IMR-90 (cell line): ENCODE measurements around the gene NFASC. TPM values are rescaled to one million over a fixed set of nuclear protein-coding genes. Genes with fewer than 3 reads are reported as not detected.

Experiments used
- ATAC-seq: fragments of 200-7000 bp; cut with Tn5 transposase; 2 replicates; pipeline ENCODE4 v1.9.1; 2020; ENCODE audit warnings: low read depth, mild to moderate bottlenecking, moderate library complexity
- BruUV-seq: library from RNA; stranded (reverse); fragments of 400-500 nt; replicated peaks from 2 replicates; lab custom pipeline; 2021; lab: Mats Ljungman, UMichigan
- CTCF ChIA-PET: fragments of 300-600 bp; formaldehyde crosslinking; extraction: SDS; loops from one replicate; lab custom pipeline; 2021; ENCODE audit warnings: antibody characterized with exemption; lab: Yijun Ruan, JAX
- POLR2A ChIA-PET: fragments of 300-600 bp; sonication (Branson Sonifier 250); formaldehyde crosslinking; loops from one replicate; lab custom pipeline; 2022; ENCODE audit warnings: antibody characterized with exemption; ENCODE audit not compliant: unreplicated experiment; lab: Charles Lee
- DNase-seq: peaks from one replicate; pipeline ENCODE4 v3.0.0; 2013
- H2AFZ ChIP-seq: replicated peaks from 2 replicates; pipeline ENCODE3; 2013; ENCODE audit warnings: low read length, mild to moderate bottlenecking; ENCODE audit not compliant: poor library complexity
- H2AK5ac ChIP-seq: 2 replicates; pipeline ENCODE4 v1.6.1; 2013; ENCODE audit warnings: low read depth, low read length, inconsistent platforms
- H2AK9ac ChIP-seq: replicated peaks from 2 replicates; pipeline ENCODE3; 2013; ENCODE audit warnings: mild to moderate bottlenecking, low read depth, low read length, moderate library complexity; ENCODE audit not compliant: poor library complexity
- H2BK120ac ChIP-seq: 2 replicates; pipeline ENCODE4 v1.6.1; 2013; ENCODE audit warnings: low read depth, low read length, inconsistent platforms
- H2BK15ac ChIP-seq: 3 replicates; pipeline ENCODE4 v1.6.1; 2013; ENCODE audit warnings: low read depth, low read length, inconsistent platforms
- H2BK20ac ChIP-seq: 2 replicates; pipeline ENCODE4 v1.6.1; 2013; ENCODE audit warnings: low read depth, mild to moderate bottlenecking, inconsistent platforms, low read length, moderate library complexity
- H2BK5ac ChIP-seq: 2 replicates; pipeline ENCODE4 v1.6.1; 2013; ENCODE audit warnings: mild to moderate bottlenecking, low read depth, low read length, inconsistent platforms; ENCODE audit not compliant: poor library complexity, severe bottlenecking
- H3K14ac ChIP-seq: replicated peaks from 2 replicates; pipeline ENCODE4 v1.6.1; 2013; ENCODE audit warnings: low read depth, low read length, inconsistent platforms
- H3K18ac ChIP-seq: 2 replicates; pipeline ENCODE4 v1.6.1; 2013; ENCODE audit warnings: low read depth, low read length, control low read depth
- H3K23ac ChIP-seq: 2 replicates; pipeline ENCODE4 v1.6.1; 2013; ENCODE audit warnings: low read depth, low read length, inconsistent platforms
- H3K27ac ChIP-seq: 2 replicates; pipeline ENCODE4 v1.5.1; 2013; ENCODE audit warnings: mild to moderate bottlenecking, control low read depth, low read length; ENCODE audit not compliant: insufficient read depth
- H3K27me3 ChIP-seq: 2 replicates; pipeline ENCODE4 v1.6.1; 2013; ENCODE audit warnings: low read length; ENCODE audit not compliant: control insufficient read depth, insufficient read depth
- H3K36me3 ChIP-seq: 2 replicates; pipeline ENCODE4 v1.6.1; 2013; ENCODE audit warnings: low read length, mixed read lengths; ENCODE audit not compliant: control insufficient read depth, insufficient read depth
- H3K4ac ChIP-seq: 2 replicates; pipeline ENCODE4 v1.6.1; 2013; ENCODE audit warnings: low read depth, low read length, inconsistent platforms
- H3K4me1 ChIP-seq: 2 replicates; pipeline ENCODE4 v1.6.1; 2013; ENCODE audit warnings: low read length, mixed read lengths; ENCODE audit not compliant: control insufficient read depth, insufficient read depth
- H3K4me2 ChIP-seq: 2 replicates; pipeline ENCODE4 v1.6.1; 2013; ENCODE audit warnings: low read depth, mild to moderate bottlenecking, control low read depth, low read length, moderate library complexity
- H3K4me3 ChIP-seq: 2 replicates; pipeline ENCODE4 v1.5.1; 2013; ENCODE audit warnings: low read depth, mild to moderate bottlenecking, control low read depth, low read length, moderate library complexity; ENCODE audit not compliant: insufficient read depth
- H3K56ac ChIP-seq: 2 replicates; pipeline ENCODE4 v1.6.1; 2013; ENCODE audit warnings: low read length, inconsistent platforms; ENCODE audit not compliant: insufficient read depth; ENCODE audit errors: extremely low read depth
- H3K79me1 ChIP-seq, 2 experiments: 2 replicates each; pipeline ENCODE4 v1.6.1; 2013; ENCODE audit warnings: low read length in 2 of 2, inconsistent platforms in 1 of 2, low read depth in 1 of 2
- H3K9ac ChIP-seq: 2 replicates; pipeline ENCODE4 v1.6.1; 2013; ENCODE audit warnings: low read depth, low read length, control low read depth
- H3K9me1 ChIP-seq: 2 replicates; pipeline ENCODE4 v1.6.1; 2013; ENCODE audit warnings: low read length, inconsistent platforms; ENCODE audit not compliant: insufficient read depth
- H3K9me3 ChIP-seq: 2 replicates; pipeline ENCODE4 v1.6.1; 2013; ENCODE audit warnings: low read length; ENCODE audit not compliant: control insufficient read depth, insufficient read depth
- H4K20me1 ChIP-seq: 2 replicates; pipeline ENCODE4 v1.6.1; 2013; ENCODE audit warnings: low read length, inconsistent platforms; ENCODE audit not compliant: insufficient read depth
- H4K5ac ChIP-seq: 2 replicates; pipeline ENCODE4 v1.6.1; 2013; ENCODE audit warnings: mild to moderate bottlenecking, low read depth, low read length, control low read depth
- H4K8ac ChIP-seq, 2 experiments: 2 replicates each; pipeline ENCODE4 v1.6.1; 2013; ENCODE audit warnings: low read depth in 2 of 2, low read length in 2 of 2, control low read depth in 1 of 2, inconsistent platforms in 1 of 2
- H4K91ac ChIP-seq: 2 replicates; pipeline ENCODE4 v1.6.1; 2013; ENCODE audit warnings: low read depth, low read length, inconsistent platforms; ENCODE audit not compliant: insufficient read depth
- BHLHE40 ChIP-seq: fragments of 150-350 bp; IDR thresholded peaks from 2 replicates; pipeline ENCODE4 v1.6.1; 2016; ENCODE audit warnings: mild to moderate bottlenecking, low read depth, low read length
- CEBPB ChIP-seq: IDR thresholded peaks from 2 replicates; pipeline ENCODE4 v1.6.1; 2012; ENCODE audit warnings: low read depth, low read length, improper control_type of control experiment
- CHD1 ChIP-seq: IDR thresholded peaks from 2 replicates; pipeline ENCODE4 v1.6.1; 2012; ENCODE audit warnings: low read depth, low read length, improper control_type of control experiment
- FOS ChIP-seq: fragments of 150-350 bp; IDR thresholded peaks from 2 replicates; pipeline ENCODE4 v1.6.1; 2016; ENCODE audit warnings: low read depth, low read length
- MAFK ChIP-seq: IDR thresholded peaks from 2 replicates; pipeline ENCODE4 v1.6.1; 2012; ENCODE audit warnings: low read depth, low read length, improper control_type of control experiment
- MAZ ChIP-seq: IDR thresholded peaks from 2 replicates; pipeline ENCODE4 v1.6.1; 2012; ENCODE audit warnings: low read depth, mild to moderate bottlenecking, low read length, improper control_type of control experiment, moderate library complexity, borderline replicate concordance
- MXI1 ChIP-seq: IDR thresholded peaks from 2 replicates; pipeline ENCODE4 v1.6.1; 2012; ENCODE audit warnings: low read depth, mild to moderate bottlenecking, low read length, moderate library complexity, borderline replicate concordance
- NFE2L2 ChIP-seq: fragments of 150-350 bp; IDR thresholded peaks from 2 replicates; pipeline ENCODE4 v1.6.1; 2016; ENCODE audit warnings: low read depth, mild to moderate bottlenecking, low read length
- POLR2A ChIP-seq: IDR thresholded peaks from 2 replicates; pipeline ENCODE4 v1.6.1; 2012; ENCODE audit warnings: mild to moderate bottlenecking, low read depth, low read length
- RAD21 ChIP-seq: IDR thresholded peaks from 2 replicates; pipeline ENCODE4 v1.6.1; 2012; ENCODE audit warnings: low read length, improper control_type of control experiment
- RCOR1 ChIP-seq: IDR thresholded peaks from 2 replicates; pipeline ENCODE4 v1.6.1; 2012; ENCODE audit warnings: mild to moderate bottlenecking, low read length, improper control_type of control experiment; ENCODE audit not compliant: insufficient replicate concordance
- RFX5 ChIP-seq: IDR thresholded peaks from 2 replicates; pipeline ENCODE4 v1.8.0; 2012; ENCODE audit warnings: low read depth, mild to moderate bottlenecking, low read length, moderate library complexity
- SMC3 ChIP-seq: fragments of 150-350 bp; IDR thresholded peaks from 2 replicates; pipeline ENCODE4 v1.6.1; 2016; ENCODE audit warnings: low read depth, mild to moderate bottlenecking, antibody characterized with exemption, low read length, moderate library complexity
- WGBS, 2 experiments: methylation state at CpG; one replicate each; pipeline versions ENCODE4 v1.1.5 to v1.1.7; 2013; ENCODE audit warnings: missing lambda C conversion rate in 2 of 2; ENCODE audit not compliant: insufficient read length in 1 of 2; ENCODE audit errors: extremely low coverage in 2 of 2; 5-methylcytosine and 5-hydroxymethylcytosine counted together
- dilution Hi-C: fragments of 300-500 bp; cut with HindIII; formaldehyde crosslinking; loops from one replicate; pipeline ENCODE4 v1.14.3; 2018; ENCODE audit warnings: low sequenced_read_pairs; ENCODE audit not compliant: unreplicated experiment
- in situ Hi-C: fragments of 300-500 bp; cut with MboI; formaldehyde crosslinking; loops from 3 replicates; pipeline ENCODE4 v1.14.3; 2019; ENCODE audit warnings: low sequenced_read_pairs, inconsistent platforms, mixed read lengths
- intact Hi-C: fragments of 100-400 bp; cut with micrococcal nuclease; formaldehyde crosslinking; loops from 2 replicates; pipeline ENCODE4 v1.10.0; 2022
- polyA plus RNA-seq, 3 experiments: library from polyadenylated mRNA; depleted of rRNA; stranded (reverse); fragments of >200 nt; gene quantifications; 2 replicates each; pipeline ENCODE4 v1.2.3, GENCODE V29; 2012; ENCODE audit warnings: low replicate concordance in 1 of 3
- total RNA-seq: library from RNA; depleted of rRNA; stranded (reverse); fragments of >200 nt; gene quantifications from 2 replicates; pipeline ENCODE4 v1.2.3, GENCODE V29; 2012
- TF ChIP-seq, protein P1 (sequence below): conservative IDR thresholded peaks from 2 replicates; pipeline ENCODE4 v1.5.1; 2012; ENCODE audit warnings: mild to moderate bottlenecking, low read depth, low read length, improper control_type of control experiment
- TF ChIP-seq, protein P2 (sequence below): fragments of 150-350 bp; IDR thresholded peaks from 2 replicates; pipeline ENCODE4 v1.6.1; 2017; ENCODE audit warnings: mild to moderate bottlenecking, antibody characterized with exemption, low read length, low read depth
- TF ChIP-seq, protein P3 (sequence below): fragments of 150-350 bp; IDR thresholded peaks from 2 replicates; pipeline ENCODE4 v1.6.1; 2016; ENCODE audit warnings: low read depth, mild to moderate bottlenecking, low read length, moderate library complexity, borderline replicate concordance

Gene NFASC
- total and polyA plus RNA-seq, 2 of the 4 experiments (the other 2 are of a cell fraction): 0.18 to 0.79 TPM

DNA sequence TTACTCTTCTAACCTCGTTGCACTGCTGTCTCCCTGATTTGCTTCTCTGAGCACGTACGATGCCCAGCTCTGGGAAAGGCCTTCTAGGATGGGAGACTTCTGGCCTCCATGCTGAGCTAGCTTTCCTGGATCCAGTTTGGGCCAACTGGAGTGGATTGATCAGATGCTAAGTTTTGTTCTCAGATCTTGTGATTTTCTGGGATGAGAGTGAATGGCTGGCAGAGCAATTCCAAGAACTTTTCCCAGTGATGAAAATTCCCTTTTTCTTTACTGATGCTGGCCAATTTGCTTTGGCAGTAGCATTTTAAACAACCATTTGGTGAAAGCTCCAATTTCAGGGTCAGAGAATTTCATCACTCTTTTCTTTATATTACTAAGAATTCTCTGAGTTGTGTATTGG lies 34.9 kb upstream of the NFASC start:
- in situ Hi-C loops (no loop called here), dilution Hi-C loops (no loop called here), intact Hi-C loops (no loop called here)
- Histone ChIP-seq H3K27me3 (0 out of 2 replicates have a peak, but pooled peaks cover 2% of the 10 kb centered on the region), H2AK5ac (no peak overlapping the region), H3K27ac (no peak overlapping the region), H3K18ac (no peak overlapping the region), H4K20me1 (no peaks in the 10 kb centered on the region), H3K4me2 (no peak overlapping the region), H2BK15ac (no peak overlapping the region), H2BK5ac (no peak overlapping the region), H3K9me1 (no peaks in the 10 kb centered on the region), H3K4me1 (no peaks in the 10 kb centered on the region), H3K9me3 (no peaks in the 10 kb centered on the region), H2AK9ac (no peak overlapping the region), H3K4me3 (no peak overlapping the region), H3K56ac (no peak overlapping the region), H2BK20ac (no peak overlapping the region), H3K9ac (no peak overlapping the region), H3K79me1 (no peaks in the 10 kb centered on the region), H3K23ac (no peak overlapping the region), H2AFZ (no peak overlapping the region), H3K14ac (no peak overlapping the region), H3K4ac (no peak overlapping the region), H4K8ac (no peak overlapping the region), H2BK120ac (no peak overlapping the region), H4K5ac (no peak overlapping the region), H3K36me3 (no peaks in the 10 kb centered on the region), H4K91ac (no peak overlapping the region)
- no CpG with 5 or more reads among the region's 3 CpGs for WGBS, 2 experiments
- no peak for TF ChIP-seq RCOR1
- TF ChIP-seq MAFK: no peak
- no peak for TF ChIP-seq CEBPB
- TF ChIP-seq RFX5: no peak
- TF ChIP-seq, protein P1, sequence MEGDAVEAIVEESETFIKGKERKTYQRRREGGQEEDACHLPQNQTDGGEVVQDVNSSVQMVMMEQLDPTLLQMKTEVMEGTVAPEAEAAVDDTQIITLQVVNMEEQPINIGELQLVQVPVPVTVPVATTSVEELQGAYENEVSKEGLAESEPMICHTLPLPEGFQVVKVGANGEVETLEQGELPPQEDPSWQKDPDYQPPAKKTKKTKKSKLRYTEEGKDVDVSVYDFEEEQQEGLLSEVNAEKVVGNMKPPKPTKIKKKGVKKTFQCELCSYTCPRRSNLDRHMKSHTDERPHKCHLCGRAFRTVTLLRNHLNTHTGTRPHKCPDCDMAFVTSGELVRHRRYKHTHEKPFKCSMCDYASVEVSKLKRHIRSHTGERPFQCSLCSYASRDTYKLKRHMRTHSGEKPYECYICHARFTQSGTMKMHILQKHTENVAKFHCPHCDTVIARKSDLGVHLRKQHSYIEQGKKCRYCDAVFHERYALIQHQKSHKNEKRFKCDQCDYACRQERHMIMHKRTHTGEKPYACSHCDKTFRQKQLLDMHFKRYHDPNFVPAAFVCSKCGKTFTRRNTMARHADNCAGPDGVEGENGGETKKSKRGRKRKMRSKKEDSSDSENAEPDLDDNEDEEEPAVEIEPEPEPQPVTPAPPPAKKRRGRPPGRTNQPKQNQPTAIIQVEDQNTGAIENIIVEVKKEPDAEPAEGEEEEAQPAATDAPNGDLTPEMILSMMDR: no peak
- TF ChIP-seq MAZ: no peak
- TF ChIP-seq, protein P2, sequence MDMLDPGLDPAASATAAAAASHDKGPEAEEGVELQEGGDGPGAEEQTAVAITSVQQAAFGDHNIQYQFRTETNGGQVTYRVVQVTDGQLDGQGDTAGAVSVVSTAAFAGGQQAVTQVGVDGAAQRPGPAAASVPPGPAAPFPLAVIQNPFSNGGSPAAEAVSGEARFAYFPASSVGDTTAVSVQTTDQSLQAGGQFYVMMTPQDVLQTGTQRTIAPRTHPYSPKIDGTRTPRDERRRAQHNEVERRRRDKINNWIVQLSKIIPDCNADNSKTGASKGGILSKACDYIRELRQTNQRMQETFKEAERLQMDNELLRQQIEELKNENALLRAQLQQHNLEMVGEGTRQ: no peak
- no peak for TF ChIP-seq RAD21
- no peak for TF ChIP-seq MXI1
- no peak for TF ChIP-seq NFE2L2
- no peak for TF ChIP-seq CHD1
- TF ChIP-seq SMC3: no peak
- TF ChIP-seq FOS: no peak
- TF ChIP-seq, protein P3, sequence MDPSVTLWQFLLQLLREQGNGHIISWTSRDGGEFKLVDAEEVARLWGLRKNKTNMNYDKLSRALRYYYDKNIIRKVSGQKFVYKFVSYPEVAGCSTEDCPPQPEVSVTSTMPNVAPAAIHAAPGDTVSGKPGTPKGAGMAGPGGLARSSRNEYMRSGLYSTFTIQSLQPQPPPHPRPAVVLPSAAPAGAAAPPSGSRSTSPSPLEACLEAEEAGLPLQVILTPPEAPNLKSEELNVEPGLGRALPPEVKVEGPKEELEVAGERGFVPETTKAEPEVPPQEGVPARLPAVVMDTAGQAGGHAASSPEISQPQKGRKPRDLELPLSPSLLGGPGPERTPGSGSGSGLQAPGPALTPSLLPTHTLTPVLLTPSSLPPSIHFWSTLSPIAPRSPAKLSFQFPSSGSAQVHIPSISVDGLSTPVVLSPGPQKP: no peak
- no peak for TF ChIP-seq BHLHE40
- TF ChIP-seq POLR2A: no peak
- DNase-seq (no peak), ATAC-seq (no peak)
- BruUV-seq: no TSS peak
- POLR2A ChIA-PET: no interaction called here
- CTCF ChIA-PET: no interaction called here
